HG03095 (cell line): ENCODE results near the gene ATG9A.
"Not testable (repeated sequence)": the region's sequence is repeated elsewhere in the genome, so short reads cannot be mapped to it uniquely, and the experiment has no call there.

Experiments
- ATAC-seq: cut with Tn5 transposase; IDR thresholded peaks from one replicate; pipeline ENCODE4 v1.9.1; 2021; ENCODE audit warnings: moderate library complexity; ENCODE audit not compliant: unreplicated experiment

Gene ATG9A, protein sequence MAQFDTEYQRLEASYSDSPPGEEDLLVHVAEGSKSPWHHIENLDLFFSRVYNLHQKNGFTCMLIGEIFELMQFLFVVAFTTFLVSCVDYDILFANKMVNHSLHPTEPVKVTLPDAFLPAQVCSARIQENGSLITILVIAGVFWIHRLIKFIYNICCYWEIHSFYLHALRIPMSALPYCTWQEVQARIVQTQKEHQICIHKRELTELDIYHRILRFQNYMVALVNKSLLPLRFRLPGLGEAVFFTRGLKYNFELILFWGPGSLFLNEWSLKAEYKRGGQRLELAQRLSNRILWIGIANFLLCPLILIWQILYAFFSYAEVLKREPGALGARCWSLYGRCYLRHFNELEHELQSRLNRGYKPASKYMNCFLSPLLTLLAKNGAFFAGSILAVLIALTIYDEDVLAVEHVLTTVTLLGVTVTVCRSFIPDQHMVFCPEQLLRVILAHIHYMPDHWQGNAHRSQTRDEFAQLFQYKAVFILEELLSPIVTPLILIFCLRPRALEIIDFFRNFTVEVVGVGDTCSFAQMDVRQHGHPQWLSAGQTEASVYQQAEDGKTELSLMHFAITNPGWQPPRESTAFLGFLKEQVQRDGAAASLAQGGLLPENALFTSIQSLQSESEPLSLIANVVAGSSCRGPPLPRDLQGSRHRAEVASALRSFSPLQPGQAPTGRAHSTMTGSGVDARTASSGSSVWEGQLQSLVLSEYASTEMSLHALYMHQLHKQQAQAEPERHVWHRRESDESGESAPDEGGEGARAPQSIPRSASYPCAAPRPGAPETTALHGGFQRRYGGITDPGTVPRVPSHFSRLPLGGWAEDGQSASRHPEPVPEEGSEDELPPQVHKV

DNA sequence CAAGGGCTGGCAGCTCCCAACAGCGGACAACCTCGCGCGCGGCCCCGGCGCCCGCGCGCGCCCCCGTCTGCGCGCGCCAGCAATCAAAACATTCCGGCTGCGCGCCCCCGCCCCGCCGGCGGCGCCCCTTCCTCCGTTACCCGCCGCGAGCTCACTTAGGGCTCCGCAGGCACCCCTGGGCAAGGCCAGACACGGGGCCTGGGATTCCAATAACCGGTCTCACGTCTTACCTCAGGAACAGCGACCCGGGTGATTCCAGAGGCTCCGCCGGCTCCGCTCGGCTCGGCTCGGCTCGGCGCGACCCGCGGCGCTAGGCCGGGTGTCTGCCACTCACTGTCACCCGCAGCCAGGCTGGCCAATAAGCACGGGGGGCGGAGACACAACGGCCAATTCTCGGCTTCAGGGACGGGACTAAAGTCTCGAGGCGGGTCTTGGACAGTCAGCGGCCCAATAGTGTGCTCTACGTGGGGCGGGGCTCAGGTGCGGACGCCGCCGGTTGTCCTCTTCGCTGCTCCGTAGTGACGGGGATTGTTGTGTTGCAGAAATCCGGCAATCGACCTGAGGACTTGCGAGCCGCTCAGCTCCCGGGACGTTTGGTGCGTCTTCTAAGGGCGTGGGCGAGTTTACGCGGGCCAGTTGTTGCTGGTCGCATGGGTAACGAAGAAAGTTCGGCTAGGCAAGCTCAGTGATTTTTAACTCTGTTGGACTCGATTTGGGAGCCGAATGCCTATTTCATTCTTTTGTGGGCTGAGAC, at the start of gene ATG9A, which contains the start of gene ANKZF1:
TSS of gene ATG9A (minus strand) at position 332 of the 754 bp plus-strand sequence. CDS start 1,612 bp downstream, outside the sequence.
TSS of gene ANKZF1 (plus strand) at position 502 of the 754 bp plus-strand sequence. CDS start 452 bp downstream, outside the sequence.
- peak; percentile 94 for ATAC-seq

DNA sequence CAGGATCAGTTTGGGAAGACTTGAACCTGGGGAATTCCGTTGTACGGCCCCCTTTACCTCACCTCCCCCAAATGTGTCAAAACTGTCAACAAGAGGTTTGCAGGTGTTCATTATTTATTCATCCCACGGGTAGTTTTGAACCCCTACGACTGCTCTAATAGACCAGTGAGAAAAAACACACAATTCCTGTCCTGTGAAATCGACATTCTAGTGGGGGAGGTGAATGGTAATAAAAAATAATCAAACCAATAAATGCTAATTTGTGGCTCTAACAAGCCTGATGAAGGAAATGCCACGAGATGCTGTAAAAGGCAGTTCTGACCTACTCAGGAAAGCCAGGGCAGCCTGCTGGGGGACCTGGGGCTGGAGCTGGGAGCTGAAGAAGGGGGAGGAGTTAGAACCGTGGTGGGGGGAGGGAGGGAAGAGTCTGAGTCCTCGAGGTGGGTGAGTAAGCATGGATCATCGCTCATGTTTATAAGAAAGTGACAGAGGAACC, 49.3 kb upstream of the ATG9A start:
- ATAC-seq: no peak

DNA sequence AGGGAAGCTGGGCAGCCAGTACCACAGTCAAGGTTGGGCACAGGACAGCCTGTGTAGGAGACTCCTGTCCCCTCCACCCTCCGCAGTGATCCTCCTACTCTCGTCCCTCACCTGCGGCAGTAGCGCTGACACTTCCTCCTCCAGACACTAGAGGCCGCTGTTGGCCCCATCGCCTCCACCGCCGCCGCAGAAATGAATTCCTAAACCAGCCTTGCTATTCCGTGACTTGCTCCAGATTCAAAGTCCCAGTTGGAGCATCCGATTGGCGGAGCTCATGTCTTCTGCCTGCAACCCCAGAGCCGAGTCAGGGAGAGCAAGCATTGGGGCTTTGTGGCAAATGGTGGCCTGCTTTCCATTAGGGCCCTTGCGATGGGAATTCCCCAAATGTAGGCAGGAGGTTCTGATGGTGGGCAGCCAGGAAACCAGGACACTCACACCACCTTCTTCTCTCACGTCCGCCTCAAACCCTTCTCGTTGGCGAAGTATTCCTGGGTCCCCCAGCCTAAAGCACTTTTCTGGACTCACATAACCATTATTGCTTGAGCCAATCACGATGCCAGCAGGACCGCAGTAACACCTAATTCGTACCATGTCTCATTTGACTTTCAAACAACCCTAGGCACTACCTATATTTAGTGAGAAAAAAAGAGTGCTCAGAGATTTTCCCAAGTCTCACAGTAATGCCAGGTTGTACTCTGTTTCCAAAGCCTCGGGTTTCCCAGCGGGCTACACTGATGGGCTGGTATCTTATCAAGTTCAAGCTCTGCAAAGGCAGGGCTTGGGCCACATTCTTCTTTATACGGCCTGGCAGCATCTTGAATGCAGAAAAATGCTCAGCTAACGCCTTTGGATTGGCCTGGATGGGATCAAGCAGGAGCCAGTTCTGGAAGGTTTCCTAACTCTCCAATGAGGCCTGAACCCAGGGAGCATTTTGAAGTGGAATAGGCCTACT, 48.5 kb upstream of the ATG9A start:
- peak; percentile 26 for ATAC-seq

DNA sequence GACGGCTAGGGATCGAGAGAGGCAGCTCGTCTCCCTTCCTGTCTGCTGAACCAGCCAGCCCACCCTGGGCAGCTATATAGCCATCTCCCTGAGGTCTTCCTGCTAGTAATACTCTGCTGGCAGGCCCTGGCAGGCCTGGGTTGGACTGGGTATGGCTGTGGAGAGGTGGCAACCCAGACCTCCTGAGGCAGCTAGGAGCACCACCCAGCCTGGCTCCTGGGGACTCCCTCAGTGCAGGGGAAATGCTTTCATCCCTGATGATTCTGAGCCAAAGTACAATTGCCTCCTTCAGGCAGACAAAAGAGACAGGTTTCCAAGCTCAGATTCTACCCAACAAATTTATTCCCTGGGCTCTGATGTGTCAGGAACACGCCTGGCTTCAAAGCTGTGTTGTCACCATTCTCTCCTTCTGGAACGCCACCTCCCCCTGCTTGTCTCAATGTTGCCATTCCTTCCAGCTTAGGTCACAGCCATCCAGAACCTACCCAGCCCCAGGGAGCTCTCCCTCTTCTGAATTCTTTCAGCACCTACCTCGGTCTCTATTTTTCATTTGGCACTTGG, 45.0 kb upstream of the ATG9A start:
- no peak for ATAC-seq

DNA sequence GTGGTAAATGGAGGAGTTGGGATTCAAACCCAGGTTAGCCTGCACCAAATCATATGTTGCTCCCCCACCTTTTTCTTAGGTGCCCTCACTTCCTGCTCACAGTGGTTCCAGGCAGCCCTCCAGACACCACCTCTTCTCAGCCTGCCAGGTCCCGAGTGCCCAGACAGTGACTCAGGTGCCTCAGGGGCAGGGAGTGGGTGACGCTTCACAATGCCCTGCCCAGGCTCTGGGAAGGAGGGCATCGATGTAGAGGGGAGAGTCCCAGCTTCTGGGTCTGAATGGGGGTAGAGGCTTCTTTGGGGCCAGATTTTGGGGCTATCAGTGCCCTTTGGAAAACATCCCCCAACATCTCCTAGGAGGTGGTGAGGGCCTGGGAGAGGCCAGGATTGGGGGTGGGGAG, 44.5 kb upstream of the ATG9A start:
- no peak for ATAC-seq

DNA sequence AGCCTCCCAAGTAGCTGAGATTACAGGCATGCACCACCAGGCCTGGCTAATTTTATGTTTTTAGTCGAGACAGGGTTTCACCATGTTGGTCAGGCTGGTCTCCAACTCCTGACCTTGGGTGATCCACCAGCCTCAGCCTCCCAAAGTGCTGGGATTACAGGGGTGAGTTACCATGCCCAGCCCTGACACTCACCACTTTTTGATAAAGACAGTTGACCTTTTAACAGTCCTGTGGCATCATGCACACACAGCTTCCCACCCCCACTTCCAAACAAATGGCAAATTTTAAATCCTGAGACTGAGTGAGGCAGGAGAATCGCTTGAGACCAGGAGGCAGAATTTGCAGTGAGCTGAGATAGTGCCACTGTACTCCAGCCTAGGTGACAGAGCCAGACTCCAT, 43.6 kb upstream of the ATG9A start:
- no peak for ATAC-seq

DNA sequence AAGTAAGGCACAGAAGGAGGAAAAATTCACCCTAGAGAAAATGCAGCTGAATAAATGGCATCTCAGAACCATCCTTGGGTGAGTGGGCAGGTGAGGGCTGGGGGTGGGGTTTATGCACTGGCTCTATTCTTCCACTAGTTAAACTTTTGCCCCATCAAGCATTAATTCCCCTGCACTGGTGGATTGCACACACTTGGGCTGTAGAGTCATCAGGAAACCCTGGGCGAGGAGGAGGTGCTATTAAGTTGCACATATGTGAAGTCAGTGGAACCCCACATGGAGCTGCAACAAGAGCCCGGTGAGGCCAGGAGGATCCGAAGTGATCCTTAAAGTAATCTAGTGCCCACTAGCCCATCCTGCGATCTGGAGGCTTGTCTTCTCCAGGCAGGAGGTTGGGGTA, 42.9 kb upstream of the ATG9A start:
- ATAC-seq: no peak

DNA sequence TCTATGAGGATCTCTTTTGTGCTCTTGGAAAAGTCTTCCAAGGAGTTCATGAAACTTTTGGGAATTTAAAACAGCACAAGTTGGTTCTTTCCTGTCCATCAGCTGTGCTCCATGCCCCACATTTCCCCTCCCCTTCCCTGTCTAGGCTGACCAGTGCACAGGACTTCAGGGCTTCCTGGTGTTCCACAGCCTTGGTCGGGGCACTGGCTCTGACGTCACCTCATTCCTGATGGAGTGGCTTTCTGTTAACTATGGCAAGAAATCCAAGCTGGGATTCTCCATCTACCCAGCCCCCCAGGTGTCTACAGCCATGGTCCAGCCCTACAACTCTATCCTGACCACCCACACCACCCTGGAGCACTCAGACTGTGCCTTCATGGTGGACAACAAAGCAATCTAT, 41.6 kb upstream of the ATG9A start:
- no peak for ATAC-seq

DNA sequence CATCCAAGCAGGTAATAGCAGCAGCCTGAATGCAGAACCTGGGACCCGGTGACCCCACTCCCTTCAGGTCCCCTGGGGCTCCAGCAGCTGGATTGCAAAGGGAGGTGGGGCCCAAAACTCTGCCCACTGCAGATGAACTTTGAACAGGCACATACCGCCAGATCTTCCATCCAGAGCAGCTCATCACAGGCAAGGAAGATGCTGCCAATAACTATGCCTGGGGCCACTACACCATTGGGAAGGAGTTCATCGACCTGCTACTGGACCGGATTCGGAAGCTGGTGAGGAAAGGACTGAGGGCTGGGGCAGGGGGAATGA, 40.6 kb upstream of the ATG9A start:
- ATAC-seq: no peak

DNA sequence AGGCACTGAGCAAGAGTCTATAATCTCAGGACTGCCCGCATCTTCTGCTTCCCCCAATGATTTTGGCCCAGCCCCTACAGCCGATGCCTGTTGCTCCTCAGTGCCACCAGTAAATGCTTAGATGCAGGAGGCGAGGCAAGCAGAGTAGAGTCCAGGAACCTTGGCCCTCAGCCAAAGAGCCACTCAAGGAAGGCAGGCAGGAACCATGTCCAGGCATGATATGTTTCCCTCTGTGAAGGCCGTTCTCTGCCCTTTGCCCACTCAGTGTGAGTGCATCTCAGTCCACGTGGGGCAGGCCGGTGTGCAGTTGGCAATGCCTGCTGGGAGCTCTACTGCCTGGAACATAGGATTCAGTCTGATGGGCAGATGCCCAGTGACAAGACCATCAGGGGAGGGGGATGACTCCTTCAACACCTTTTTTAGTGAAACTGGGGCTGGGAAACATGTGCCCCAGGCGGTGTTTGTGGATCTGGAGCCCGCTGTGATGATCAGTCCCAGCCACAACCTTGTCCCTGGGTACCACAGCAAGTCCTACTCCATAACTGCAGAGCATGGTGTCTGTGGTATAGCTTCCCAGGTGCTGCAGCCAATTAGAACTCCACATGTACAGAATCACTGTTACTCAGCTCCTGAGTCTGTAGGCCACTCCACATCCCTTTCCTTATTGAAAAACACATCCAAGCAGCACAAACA, 40.1 kb upstream of the ATG9A start:
- ATAC-seq: no peak

DNA sequence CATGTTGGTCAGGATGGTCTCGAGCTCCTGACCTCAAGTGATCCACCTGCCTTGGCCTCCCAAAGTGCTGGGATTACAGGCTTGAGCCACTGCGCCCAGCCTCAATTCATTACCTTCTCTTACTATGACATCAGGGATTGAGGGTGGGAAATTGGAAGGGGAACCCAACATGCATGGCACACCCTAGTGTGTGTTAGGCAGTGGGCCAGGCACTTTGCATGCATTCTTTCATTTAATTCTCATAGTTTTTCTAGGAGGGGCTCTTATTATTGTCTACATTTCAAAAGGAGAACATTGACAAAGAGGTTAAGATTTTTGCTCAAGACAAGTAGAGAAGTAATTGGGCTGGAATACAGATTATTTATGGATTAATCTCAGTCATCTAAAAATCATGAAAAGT, 38.9 kb upstream of the ATG9A start:
- no peak for ATAC-seq

DNA sequence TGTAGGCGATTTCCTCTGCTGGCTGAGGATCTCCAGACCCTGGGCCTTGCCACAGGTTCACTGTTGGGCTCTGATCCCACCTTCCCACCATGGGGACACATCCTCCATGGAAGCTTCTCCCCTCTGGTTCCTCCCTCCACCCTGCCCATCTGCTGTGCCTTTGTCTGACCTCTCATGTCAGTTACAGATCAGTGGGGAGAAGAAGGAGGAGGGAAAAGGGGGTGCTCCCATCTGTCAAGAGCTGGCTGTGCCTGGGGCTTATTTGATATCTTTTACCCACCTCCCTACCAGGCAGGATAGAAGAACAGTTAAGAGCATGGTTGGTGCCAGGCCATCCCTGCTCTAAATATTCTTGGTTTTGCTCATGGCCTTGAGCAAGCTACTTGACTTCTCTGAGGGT, 37.5 kb upstream of the ATG9A start:
- no peak for ATAC-seq

DNA sequence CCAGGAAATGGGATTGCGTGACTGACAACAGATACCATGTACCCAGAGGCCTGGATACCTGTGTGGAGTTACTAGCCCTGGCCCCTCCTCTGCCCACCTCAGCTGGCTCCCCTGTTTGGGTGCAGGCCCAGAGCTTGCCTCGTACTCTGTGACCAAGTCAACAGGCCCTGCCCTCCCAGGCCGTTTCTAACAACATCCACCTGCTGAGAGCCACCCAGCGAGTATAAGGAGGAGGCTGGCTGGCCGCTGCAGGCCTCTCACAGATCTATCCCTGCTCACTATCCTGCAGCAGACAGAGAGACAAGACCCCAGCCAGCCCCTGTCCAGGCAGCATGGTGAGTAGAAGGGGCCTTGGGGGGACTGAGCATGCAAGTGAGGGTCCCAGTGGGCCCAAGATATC, 36.8 kb upstream of the ATG9A start:
- ATAC-seq: no peak

DNA sequence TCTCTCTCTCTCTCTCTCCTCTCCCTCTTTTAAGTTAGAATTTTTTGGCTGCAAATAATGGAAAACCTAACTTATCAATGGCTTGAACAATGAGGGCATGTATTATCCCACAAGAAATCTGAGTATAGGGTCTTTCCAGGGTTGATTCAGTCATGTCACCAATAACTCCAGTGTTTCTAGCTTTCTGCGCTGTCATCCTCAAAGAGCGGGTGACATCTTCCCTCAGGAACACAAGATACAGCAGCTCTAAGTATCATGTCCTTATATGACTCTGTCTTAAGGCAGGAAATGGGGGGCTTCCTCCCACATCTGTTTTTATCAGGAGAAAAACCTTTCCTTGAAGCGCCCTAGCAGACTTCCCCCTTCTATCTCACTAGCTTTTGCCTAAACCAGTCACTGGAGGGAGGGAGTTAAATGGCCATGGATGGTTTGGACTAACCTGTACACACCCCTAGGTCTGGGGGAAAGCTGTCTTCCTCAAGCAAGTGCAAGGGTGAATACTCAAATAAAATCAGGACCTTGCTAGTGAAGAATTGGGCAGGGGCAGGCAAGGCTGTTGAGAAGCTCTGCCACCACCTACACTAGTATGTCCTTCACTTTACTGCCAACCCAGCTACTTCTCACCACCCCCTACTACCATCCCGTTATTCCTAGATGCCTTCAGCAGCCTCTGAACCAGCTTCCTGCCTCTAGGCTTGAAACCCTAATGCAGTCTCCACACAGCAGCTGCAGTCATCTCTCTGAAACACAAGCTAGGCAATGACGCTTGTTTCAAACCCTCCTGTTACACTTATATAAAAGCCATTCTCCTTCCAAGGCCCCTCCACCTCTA, 31.8 kb upstream of the ATG9A start:
- ATAC-seq: no peak

DNA sequence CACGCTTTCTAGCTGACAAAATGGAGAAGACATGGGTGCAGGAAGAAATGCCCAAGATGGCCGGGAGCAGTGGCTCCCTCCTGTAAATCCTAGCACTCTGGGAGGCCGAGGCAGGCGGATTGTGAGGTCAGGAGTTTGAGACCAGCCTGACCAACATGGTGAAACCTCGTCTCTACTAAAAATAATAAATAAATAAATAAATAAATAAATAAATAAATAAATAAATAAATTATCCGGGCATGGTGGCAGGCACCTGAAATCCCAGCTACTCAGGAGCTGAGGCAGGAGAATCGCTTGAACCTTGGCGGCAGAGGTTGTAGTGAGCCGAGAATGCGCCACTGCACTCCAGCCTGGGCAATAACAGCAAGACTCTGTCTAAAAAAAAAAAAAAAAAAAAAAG, 29.5 kb upstream of the ATG9A start:
- not testable (repeated sequence) for ATAC-seq

DNA sequence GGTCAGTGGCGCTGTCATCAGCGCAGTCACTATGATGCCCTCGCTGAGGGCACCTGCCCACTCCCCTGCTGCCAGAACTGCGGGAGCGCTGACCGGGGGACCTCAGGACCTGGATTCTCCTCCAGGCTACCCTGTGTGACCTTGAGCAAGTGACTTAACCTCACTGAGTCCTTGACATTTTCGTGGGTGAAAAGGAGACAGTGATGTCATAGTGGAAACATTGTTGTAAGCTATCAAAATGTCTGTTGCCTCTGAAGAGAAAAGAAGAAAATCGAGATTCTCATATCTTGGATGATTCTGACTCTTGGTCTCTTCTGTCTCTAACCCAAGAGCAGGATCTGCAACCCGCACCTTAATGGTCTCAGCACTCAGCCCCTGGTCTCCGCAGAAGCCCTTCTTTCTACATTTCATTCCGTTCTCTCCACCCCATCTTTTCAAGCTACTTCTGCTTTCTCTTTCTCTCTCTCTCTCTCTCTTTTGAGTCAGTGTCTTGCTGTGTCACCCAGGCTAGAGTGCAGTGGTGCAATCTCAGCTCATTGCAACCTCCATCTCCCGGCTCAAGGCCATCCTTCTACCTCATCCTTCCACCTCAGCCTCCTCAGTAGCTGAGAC, 25.3 kb upstream of the ATG9A start:
- peak; percentile 23 for ATAC-seq

DNA sequence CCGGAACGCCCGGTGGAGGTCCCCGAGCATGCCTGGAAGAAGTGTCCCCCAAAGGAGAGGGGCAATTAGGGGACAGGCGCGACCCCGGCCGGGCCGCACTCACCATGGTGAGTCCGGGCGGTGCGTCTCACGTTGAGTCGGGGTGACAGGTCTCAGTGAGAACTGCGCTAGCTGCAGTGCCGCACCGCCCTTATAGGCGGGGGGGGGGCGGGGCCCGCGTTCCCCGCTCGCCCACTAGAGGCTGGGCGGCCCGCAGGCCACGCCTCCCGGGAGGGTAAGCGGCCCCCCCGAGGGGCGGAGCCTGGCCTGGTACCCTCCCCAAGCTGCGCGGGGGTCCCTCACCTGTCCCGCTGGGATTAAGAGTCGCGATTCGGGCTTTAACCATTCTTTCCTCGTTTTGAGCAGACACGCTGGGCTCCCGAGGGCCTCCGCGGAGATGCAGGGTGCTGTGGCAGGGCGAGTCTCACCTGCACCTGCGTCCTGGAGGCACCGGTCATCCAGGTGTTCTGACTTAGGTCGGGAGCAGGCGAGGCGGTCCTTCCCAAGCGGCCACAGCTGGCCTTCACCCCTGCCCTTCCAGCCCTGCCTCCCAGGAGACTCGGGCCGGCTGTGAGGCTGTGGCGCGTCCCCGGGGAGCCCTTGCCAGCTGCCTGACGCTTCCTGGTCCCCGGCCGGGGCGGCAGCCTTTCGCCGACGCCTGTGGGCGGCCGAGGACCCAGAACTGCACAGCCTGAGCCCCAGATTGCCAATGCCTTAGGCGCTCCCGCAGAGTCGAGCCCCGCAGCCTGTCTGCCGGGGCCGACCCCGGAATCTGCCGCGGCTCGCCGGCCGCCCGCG, 24.5 kb upstream of the ATG9A start, which contains the start of gene TUBA4A:
TSS of gene TUBA4A (minus strand) at position 166 of the 837 bp plus-strand sequence. CDS start at position 106, 60 bp downstream.
- peak; percentile 59 for ATAC-seq
